Right lobe of liver (tissue), 4 donors: ENCODE results near the gene AGFG2.
A peak's percentile ranks its signal among the peaks of the same experiment; 100 is the strongest.

Experiments
- CTCF ChIP-seq, 4 donors: fragments of 200-600 bp in 3 of 4; fragments of 450-650 bp in 1 of 4; IDR thresholded peaks; one replicate each; pipeline versions ENCODE4 v1.5.1 to v1.8.0; 2016 to 2022; ENCODE audit warnings: antibody characterized with exemption in 4 of 4, mild to moderate bottlenecking in 2 of 4
- POLR2A ChIP-seq: fragments of 450-650 bp; IDR thresholded peaks from one replicate; pipeline ENCODE4 v1.6.1; 2017; ENCODE audit warnings: antibody characterized with exemption, mild to moderate bottlenecking
- donor health status: DM: no; HTN: no; CAD: no.
- donor health status: DM: no; HTN: no; CAD: no.
- donor health status: DM: no; HTN: yes; CAD: no.

- TF ChIP-seq CTCF (IDR thresholded peaks at IDR 0.05) = no peak
- TF ChIP-seq POLR2A = peak; percentile 10
Measured at GRCh38 chr7:100545360-100546128, 6.5 kb downstream of the AGFG2 start.
